HEK293 (cell line): ENCODE results near the gene AFG1L.
"Not testable (repeated sequence)": the region's sequence is repeated elsewhere in the genome, so short reads cannot be mapped to it uniquely, and the experiment has no call there.

Experiments
- CTCF ChIA-PET: fragments of 350-600 bp; formaldehyde crosslinking; extraction: SDS; loops from one replicate; lab custom pipeline; 2021; ENCODE audit warnings: antibody characterized with exemption; lab: Yijun Ruan, JAX
- POLR2A ChIA-PET: fragments of 300-600 bp; formaldehyde crosslinking; extraction: SDS; loops from one replicate; lab custom pipeline; 2020; ENCODE audit warnings: antibody characterized with exemption, inconsistent platforms; lab: Yijun Ruan, JAX
- H3K27ac ChIP-seq: fragments of 200-500 bp; sonication (Bioruptor generic); 2 replicates; pipeline ENCODE4 v1.5.1; 2014; ENCODE audit warnings: low read depth, low read length, control low read depth, inconsistent platforms; ENCODE audit errors: extremely low read depth
- H3K36me3 ChIP-seq, 2 experiments: fragments of 200-500 bp in 1 of 2; sonication (Bioruptor generic) in 1 of 2; 1 replicate in 1 of 2; 2 replicates in 1 of 2; pipeline ENCODE4 v1.5.1; 2014 to 2017; ENCODE audit warnings: inconsistent platforms in 2 of 2, low read length in 2 of 2; ENCODE audit not compliant: control insufficient read depth in 2 of 2, insufficient read depth in 1 of 2
- H3K4me1 ChIP-seq: fragments of 200-500 bp; sonication (Bioruptor generic); 2 replicates; pipeline ENCODE4 v1.5.1; 2014; ENCODE audit warnings: mild to moderate bottlenecking, low read length, inconsistent platforms; ENCODE audit not compliant: control insufficient read depth, insufficient read depth
- H3K4me3 ChIP-seq: 2 replicates; pipeline ENCODE4 v1.5.1; 2011; ENCODE audit warnings: low read depth, mild to moderate bottlenecking, control low read depth, low read length, moderate library complexity
- H3K9me3 ChIP-seq: fragments of 200-500 bp; sonication (Bioruptor generic); 2 replicates; pipeline ENCODE4 v1.5.1; 2014; ENCODE audit warnings: low read depth, low read length, inconsistent platforms; ENCODE audit not compliant: control insufficient read depth, insufficient read depth
- FEZF1 ChIP-seq: fragments of 450-650 bp; formaldehyde crosslinking; IDR thresholded peaks from 2 replicates; pipeline ENCODE4 v1.5.1; 2016; ENCODE audit warnings: missing biosample characterization, missing genetic modification characterization
- GLI4 ChIP-seq: fragments of 450-650 bp; formaldehyde crosslinking; IDR thresholded peaks from 2 replicates; pipeline ENCODE4 v1.5.1; 2016; ENCODE audit warnings: missing biosample characterization, missing genetic modification characterization
- HOXA7 ChIP-seq: sonication (generic); formaldehyde crosslinking; IDR thresholded peaks from 2 replicates; pipeline ENCODE4 v1.8.1; 2022; ENCODE audit warnings: missing genetic modification reagents, borderline replicate concordance
- OVOL3 ChIP-seq: fragments of 450-650 bp; formaldehyde crosslinking; IDR thresholded peaks from 2 replicates; pipeline ENCODE4 v1.5.1; 2016; ENCODE audit warnings: missing biosample characterization, missing genetic modification characterization
- PRDM1 ChIP-seq: fragments of 450-650 bp; formaldehyde crosslinking; IDR thresholded peaks from 2 replicates; pipeline ENCODE4; 2016; ENCODE audit warnings: missing biosample characterization, missing genetic modification characterization
- SP7 ChIP-seq: fragments of 450-650 bp; formaldehyde crosslinking; IDR thresholded peaks from 2 replicates; pipeline ENCODE4 v1.5.1; 2016; ENCODE audit warnings: missing biosample characterization, missing genetic modification characterization
- TSHZ1 ChIP-seq: fragments of 450-650 bp; formaldehyde crosslinking; IDR thresholded peaks from 2 replicates; pipeline ENCODE4 v1.5.1; 2016; ENCODE audit warnings: missing biosample characterization, missing genetic modification characterization, borderline replicate concordance
- ZBTB48 ChIP-seq: fragments of 450-650 bp; formaldehyde crosslinking; IDR thresholded peaks from 2 replicates; pipeline ENCODE4 v1.5.1; 2016; ENCODE audit warnings: missing biosample characterization, missing genetic modification characterization
- ZNF10 ChIP-seq: fragments of 450-650 bp; formaldehyde crosslinking; IDR thresholded peaks from 2 replicates; pipeline ENCODE4 v1.5.1; 2017; ENCODE audit warnings: missing biosample characterization, missing genetic modification characterization
- ZNF112 ChIP-seq: fragments of 450-650 bp; formaldehyde crosslinking; IDR thresholded peaks from 2 replicates; pipeline ENCODE4 v1.5.0; 2017; ENCODE audit warnings: missing biosample characterization, missing genetic modification characterization
- ZNF157 ChIP-seq: fragments of 450-650 bp; formaldehyde crosslinking; IDR thresholded peaks from 2 replicates; pipeline ENCODE4 v1.5.1; 2016; ENCODE audit warnings: missing biosample characterization, missing genetic modification characterization
- ZNF24 ChIP-seq: fragments of 450-650 bp; formaldehyde crosslinking; IDR thresholded peaks from 2 replicates; pipeline ENCODE4 v1.5.1; 2016; ENCODE audit warnings: missing biosample characterization, missing genetic modification characterization
- ZNF514 ChIP-seq: fragments of 450-650 bp; formaldehyde crosslinking; IDR thresholded peaks from 2 replicates; pipeline ENCODE4 v1.5.1; 2016; ENCODE audit warnings: missing biosample characterization, missing genetic modification characterization
- ZNF621 ChIP-seq: fragments of 450-650 bp; formaldehyde crosslinking; IDR thresholded peaks from 2 replicates; pipeline ENCODE4 v1.5.1; 2017; ENCODE audit warnings: missing biosample characterization, missing genetic modification characterization
- ZNF660 ChIP-seq: fragments of 450-650 bp; IDR thresholded peaks from 2 replicates; pipeline ENCODE4 v1.5.1; 2018; ENCODE audit warnings: missing biosample characterization, mild to moderate bottlenecking, missing genetic modification characterization
- ZNF76 ChIP-seq: fragments of 450-650 bp; formaldehyde crosslinking; IDR thresholded peaks from 2 replicates; pipeline ENCODE4; 2016; ENCODE audit warnings: low read depth, missing biosample characterization, missing genetic modification characterization, borderline replicate concordance
- ZNF785 ChIP-seq: fragments of 450-650 bp; formaldehyde crosslinking; IDR thresholded peaks from 2 replicates; pipeline ENCODE4 v1.5.1; 2016; ENCODE audit warnings: missing biosample characterization, missing genetic modification characterization
- ZSCAN4 ChIP-seq: fragments of 450-650 bp; formaldehyde crosslinking; IDR thresholded peaks from 2 replicates; pipeline ENCODE4 v1.5.1; 2017; ENCODE audit warnings: missing biosample characterization, missing genetic modification characterization

AFG1L gene

GRCh38 chr6:108295676-108296075 is 822 bp downstream of the AFG1L start:
- peak overlapping the region; percentile 85 for H3K4me3 ChIP-seq
- H3K4me1 ChIP-seq: 0 out of 2 replicates have a peak, but pooled peaks cover 6% of the 10 kb centered on the region
- ChIA-PET POLR2A (interaction anchor here (0.6 to 3.1 kb wide), 7 partner anchors 8 to 338 kb away, joined by 3 to 19 read pairs (median 4); partner anchors contain the start of genes SEC63 and SNX3), CTCF (interaction anchor here (0.8 to 1.8 kb wide), 3 partner anchors 35 to 197 kb away, joined by 3 to 6 read pairs (median 3); partner anchors contain the start of gene SNX3)
- H3K9me3 ChIP-seq: no peaks in the 10 kb centered on the region
- peak overlapping the region; percentile 77 for H3K27ac ChIP-seq
- peak; percentile 97 for TF ChIP-seq ZNF24 (tag by site-specific recombination)
- TF ChIP-seq PRDM1 (tag by site-specific recombination): no peak
- 0 out of 2 replicates have a peak, but pooled peaks have one; percentile 6 for TF ChIP-seq FEZF1
- H3K36me3 ChIP-seq: no peaks in the 10 kb centered on the region

GRCh38 chr6:108302386-108302785 is 7.5 kb downstream of the AFG1L start:
- Histone ChIP-seq H3K36me3 (no peaks in the 10 kb centered on the region; a peak in 1 of 3 replicates), H3K4me1 (0 out of 2 replicates have a peak, but pooled peaks cover 4% of the 10 kb centered on the region), H3K27ac (no peak overlapping the region), H3K4me3 (no peak overlapping the region), H3K9me3 (no peaks in the 10 kb centered on the region)
- POLR2A ChIA-PET: no interaction called here
- CTCF ChIA-PET: no interaction called here
- TF ChIP-seq ZNF76 (no peak), ZNF112 (tag by site-specific recombination) (no peak), ZNF621 (tag by site-specific recombination) (no peak), ZNF157 (tag by site-specific recombination) (no peak)

- ChIA-PET POLR2A (interaction anchor here (1.8 kb wide), 1 partner anchor 10 kb away, joined by 4 read pairs; the partner anchor contains the start of gene AFG1L), CTCF (interaction anchor here (0.7 kb wide), 1 partner anchor 69 kb away, joined by 3 read pairs; no protein-coding TSS in a partner anchor)
- TF ChIP-seq ZSCAN4 (tag by site-specific recombination) (no peak), SP7 (tag by site-specific recombination) (no peak), ZNF660 (tag by site-specific recombination) (no peak), OVOL3 (no peak), GLI4 (tag by site-specific recombination) (no peak), ZBTB48 (tag by site-specific recombination) (no peak), HOXA7 (CRISPR knock-in tag) (no peak), TSHZ1 (tag by site-specific recombination) (no peak), ZNF514 (no peak), ZNF785 (no peak), ZNF10 (tag by site-specific recombination) (no peak)
- H3K4me1 ChIP-seq: no peaks in the 10 kb centered on the region
- H3K9me3 ChIP-seq: no peaks in the 10 kb centered on the region
- H3K27ac ChIP-seq: no peak overlapping the region
- H3K4me3 ChIP-seq: no peak overlapping the region
- H3K36me3 ChIP-seq: no peaks in the 10 kb centered on the region; a peak in 1 of 3 replicates
Observed at GRCh38 chr6:108304646-108305045, 9.8 kb downstream of the AFG1L start.

GRCh38 chr6:108308641-108309040 is 13.8 kb downstream of the AFG1L start:
- H3K4me3 ChIP-seq, H3K27ac ChIP-seq, H3K4me1 ChIP-seq, H3K36me3 ChIP-seq, POLR2A ChIA-PET, H3K9me3 ChIP-seq: not testable (repeated sequence)
- CTCF ChIA-PET: interaction anchor here (0.5 to 1.1 kb wide), 4 partner anchors 31 to 196 kb away, joined by 3 read pairs; no protein-coding TSS in a partner anchor
